Kidney epithelial cell (primary cell): ENCODE measurements around the gene PANX1. TPM values are rescaled to one million over a fixed set of nuclear protein-coding genes. Genes with fewer than 3 reads are reported as not detected.

Source experiments
- DNase-seq: peaks from one replicate; pipeline ENCODE4 v3.0.0-alpha.2; 2010; ENCODE audit warnings: low read depth
- H3K27me3 ChIP-seq: 2 replicates; pipeline ENCODE4 v1.6.0; 2011; ENCODE audit warnings: low read length; ENCODE audit not compliant: control insufficient read depth, insufficient read depth
- H3K36me3 ChIP-seq: 2 replicates; pipeline ENCODE4 v1.5.1; 2011; ENCODE audit warnings: low read length; ENCODE audit not compliant: control insufficient read depth, insufficient read depth
- H3K4me3 ChIP-seq: 2 replicates; pipeline ENCODE4 v1.5.1; 2011; ENCODE audit warnings: low read depth, mild to moderate bottlenecking, control low read depth, low read length
- total RNA-seq: library from RNA; depleted of rRNA; stranded (reverse); fragments of >200 nt; gene quantifications from 2 replicates; pipeline ENCODE4 v1.2.3, GENCODE V29; 2015
- TF ChIP-seq, protein P1 (sequence below): IDR thresholded peaks from 2 replicates; pipeline ENCODE4 v1.5.1; 2011; ENCODE audit warnings: mild to moderate bottlenecking, moderate library complexity, low read length, control low read depth, inconsistent platforms; ENCODE audit not compliant: insufficient read depth, poor library complexity, severe bottlenecking

Gene PANX1
- total RNA-seq, 1 donor from 2014 or later: 60.5 TPM

DNA sequence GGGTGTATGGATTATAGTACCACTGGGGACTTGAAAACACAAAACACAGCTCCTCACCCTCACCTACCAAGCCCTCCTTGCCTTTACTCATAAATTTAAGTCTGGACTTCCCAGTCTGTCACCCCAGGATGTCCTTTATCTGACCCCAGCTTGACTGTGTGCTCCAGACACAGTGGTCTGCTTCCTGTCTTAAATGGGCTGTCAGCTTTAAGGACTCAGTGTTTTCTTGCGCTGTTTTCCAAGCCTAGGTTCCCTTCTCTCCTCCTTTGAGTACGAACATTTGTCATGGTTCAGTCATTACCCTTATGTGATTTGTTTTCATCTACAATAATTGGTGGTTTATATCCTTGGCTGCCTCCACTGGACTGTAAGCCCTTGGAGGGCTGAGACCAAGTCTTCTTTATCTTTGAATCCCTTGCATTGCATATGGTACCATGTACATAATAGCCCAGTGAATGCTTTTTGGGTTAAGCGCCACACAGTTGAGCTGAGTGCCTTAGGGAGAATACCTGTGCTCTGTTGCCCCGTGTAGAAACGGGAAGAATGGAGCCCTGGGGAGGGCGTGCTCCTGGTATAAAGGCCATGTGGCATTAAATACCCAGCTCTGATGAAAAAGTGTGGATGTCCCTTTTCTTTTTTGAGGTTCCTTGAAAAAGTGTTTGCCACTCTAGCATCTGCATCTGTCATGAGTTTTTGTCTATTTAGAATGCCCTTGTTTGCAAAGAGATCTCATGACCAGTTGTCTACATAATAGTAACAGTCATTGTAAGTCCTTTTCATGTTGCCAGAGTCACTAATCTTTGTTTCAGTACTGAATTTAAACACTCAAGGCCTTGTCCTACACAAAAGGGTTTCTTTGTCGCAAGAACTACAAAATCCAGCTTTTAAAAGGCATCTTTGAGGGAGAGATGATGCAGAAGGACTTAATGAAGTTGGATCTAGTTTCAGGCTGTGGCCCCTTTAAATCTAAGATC is 14.0 kb downstream of the PANX1 start:
- TF ChIP-seq, protein P1, sequence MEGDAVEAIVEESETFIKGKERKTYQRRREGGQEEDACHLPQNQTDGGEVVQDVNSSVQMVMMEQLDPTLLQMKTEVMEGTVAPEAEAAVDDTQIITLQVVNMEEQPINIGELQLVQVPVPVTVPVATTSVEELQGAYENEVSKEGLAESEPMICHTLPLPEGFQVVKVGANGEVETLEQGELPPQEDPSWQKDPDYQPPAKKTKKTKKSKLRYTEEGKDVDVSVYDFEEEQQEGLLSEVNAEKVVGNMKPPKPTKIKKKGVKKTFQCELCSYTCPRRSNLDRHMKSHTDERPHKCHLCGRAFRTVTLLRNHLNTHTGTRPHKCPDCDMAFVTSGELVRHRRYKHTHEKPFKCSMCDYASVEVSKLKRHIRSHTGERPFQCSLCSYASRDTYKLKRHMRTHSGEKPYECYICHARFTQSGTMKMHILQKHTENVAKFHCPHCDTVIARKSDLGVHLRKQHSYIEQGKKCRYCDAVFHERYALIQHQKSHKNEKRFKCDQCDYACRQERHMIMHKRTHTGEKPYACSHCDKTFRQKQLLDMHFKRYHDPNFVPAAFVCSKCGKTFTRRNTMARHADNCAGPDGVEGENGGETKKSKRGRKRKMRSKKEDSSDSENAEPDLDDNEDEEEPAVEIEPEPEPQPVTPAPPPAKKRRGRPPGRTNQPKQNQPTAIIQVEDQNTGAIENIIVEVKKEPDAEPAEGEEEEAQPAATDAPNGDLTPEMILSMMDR: no peak
- no peaks in the 10 kb centered on the region for H3K27me3 ChIP-seq
- no peak overlapping the region for H3K4me3 ChIP-seq
- no peak for DNase-seq
- no peaks in the 10 kb centered on the region for H3K36me3 ChIP-seq

DNA sequence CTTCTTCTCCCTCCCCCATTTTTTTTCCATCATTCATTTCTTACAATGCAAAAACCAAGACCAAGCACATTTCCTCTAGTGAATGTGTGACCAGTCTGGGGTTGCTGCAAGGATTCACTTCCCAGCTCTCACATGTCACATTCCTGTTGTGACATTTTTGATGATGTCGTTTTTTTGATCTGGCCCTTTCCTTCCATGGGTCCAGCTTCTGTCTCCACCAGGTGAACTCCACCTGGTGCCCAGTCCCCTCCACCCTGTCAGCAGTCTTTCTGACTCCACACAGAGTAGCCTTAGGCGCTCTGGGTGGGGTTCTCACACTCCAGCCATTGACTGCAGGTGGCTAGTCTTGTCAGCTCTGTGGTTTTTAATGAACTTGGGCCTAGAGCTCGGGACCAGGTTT is 15.6 kb downstream of the PANX1 start:
- no peak for DNase-seq
- TF ChIP-seq, protein P1: no peak
- no peaks in the 10 kb centered on the region for H3K27me3 ChIP-seq
- H3K36me3 ChIP-seq: no peaks in the 10 kb centered on the region
- H3K4me3 ChIP-seq: no peak overlapping the region

DNA sequence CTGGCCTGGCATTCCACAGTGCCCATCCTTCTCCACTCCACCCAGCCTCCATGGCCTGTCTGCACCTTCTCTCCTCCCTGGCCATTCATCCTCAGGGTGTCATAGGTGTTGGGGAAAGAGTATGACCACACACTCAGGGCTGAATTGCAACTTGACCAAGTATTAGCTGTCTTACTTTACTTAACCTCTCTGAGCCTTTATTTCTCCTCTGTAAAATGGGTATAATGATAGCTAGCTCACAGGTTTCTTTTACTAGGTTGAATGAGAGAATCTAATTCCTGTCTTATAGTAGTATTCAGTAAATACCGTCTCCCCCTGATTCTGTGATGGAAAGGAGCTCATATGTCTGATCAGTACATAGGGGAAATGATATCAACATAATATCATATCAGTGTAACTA is 16.0 kb downstream of the PANX1 start:
- DNase-seq: no peak
- TF ChIP-seq, protein P1: no peak
- H3K36me3 ChIP-seq: no peaks in the 10 kb centered on the region
- no peaks in the 10 kb centered on the region for H3K27me3 ChIP-seq
- no peak overlapping the region for H3K4me3 ChIP-seq

DNA sequence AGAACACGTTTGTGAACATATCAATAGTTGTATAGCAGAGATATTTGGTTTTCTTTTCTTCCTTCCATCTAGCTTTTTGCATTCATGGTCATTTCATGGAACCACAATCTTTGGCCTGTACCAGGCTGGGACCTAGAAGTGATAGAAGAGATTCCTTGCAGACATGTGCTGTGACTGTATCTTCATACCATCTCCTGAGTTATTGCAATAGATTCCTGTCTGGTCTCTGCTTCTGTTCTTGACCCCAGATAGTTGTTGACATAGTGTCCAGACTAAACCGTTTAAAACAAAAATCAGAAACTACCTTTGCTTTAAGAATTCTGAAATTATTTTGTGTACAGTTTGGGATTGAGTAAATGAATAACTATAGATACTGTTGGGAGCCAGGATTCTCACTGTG is 16.8 kb downstream of the PANX1 start:
- Histone ChIP-seq H3K4me3 (no peak overlapping the region), H3K36me3 (no peaks in the 10 kb centered on the region), H3K27me3 (no peaks in the 10 kb centered on the region)
- TF ChIP-seq, protein P1: no peak
- DNase-seq: no peak

DNA sequence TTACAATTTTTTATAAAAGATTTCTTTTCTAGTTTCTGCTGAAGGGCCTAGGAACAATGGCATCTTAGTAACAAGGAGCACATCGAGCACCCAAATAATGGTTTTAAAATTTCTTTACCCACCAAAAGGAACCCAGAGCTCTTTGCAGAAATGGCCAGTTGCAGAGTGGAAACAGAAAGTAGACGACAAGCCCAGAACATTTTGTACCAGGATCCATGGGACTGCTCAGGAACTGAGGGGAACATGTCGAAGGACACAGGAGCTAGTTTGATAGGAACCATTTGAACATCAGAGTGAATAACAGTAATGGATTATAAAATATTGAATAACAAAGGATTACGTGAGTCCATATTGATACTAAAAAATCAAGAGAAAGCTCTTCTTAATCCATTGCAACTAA is 17.3 kb downstream of the PANX1 start:
- Histone ChIP-seq H3K4me3 (no peak overlapping the region), H3K27me3 (no peaks in the 10 kb centered on the region), H3K36me3 (no peaks in the 10 kb centered on the region)
- TF ChIP-seq, protein P1: no peak
- DNase-seq: no peak

DNA sequence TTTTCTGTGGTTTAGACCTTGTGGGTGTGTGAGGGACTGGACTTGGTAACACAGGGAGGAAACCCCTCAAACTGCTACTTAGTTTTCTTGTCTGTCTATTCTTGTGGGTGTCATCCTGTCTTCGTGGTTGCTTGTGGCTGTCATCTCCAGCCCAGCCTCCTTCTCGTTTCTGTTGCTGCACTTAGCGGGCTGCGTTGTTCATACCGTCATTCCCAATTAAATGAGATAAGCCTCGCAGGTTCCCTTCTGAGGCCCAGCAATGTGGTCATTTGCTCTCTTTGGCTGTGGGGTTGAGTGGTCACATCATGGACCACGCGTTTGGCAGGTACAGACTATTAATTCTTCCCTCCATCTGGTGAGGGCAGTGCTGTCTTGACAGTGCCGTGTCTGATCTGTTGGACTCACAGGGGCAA is 18.8 kb downstream of the PANX1 start:
- TF ChIP-seq, protein P1: no peak
- Histone ChIP-seq H3K4me3 (no peak overlapping the region), H3K36me3 (no peaks in the 10 kb centered on the region), H3K27me3 (no peaks in the 10 kb centered on the region)
- DNase-seq: no peak
